ENCODE data around the gene EPSTI1. TPM values are rescaled to one million over a fixed set of nuclear protein-coding genes. Genes with fewer than 3 reads are reported as not detected.

EPSTI1 gene
- polyA plus RNA-seq, 1 donor, result 85.1 TPM

DNA sequence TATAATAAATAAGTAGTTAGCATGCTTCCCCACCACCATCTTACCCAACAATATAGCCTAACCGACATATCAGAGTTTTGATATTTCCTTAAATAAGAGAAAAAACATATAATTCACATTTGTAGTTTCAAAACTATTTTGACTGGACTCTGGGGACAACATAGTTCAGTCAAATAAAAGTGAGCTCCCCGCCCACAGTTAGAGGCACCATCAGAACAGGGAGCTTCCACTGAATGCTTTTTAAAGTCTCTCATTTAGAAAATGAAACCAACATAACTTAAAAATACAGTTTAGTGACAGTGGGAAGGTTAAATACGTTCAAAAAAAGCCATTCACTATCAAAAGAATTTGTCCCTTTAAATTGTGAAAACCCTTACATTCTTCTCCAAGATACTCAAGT is 92.8 kb downstream of the EPSTI1 start:
- no peak overlapping the region for H3K27ac ChIP-seq (ENCODE audit: low read length)
- peaks cover 30% of the 10 kb centered on the region for H3K36me3 ChIP-seq (ENCODE audit: control insufficient read depth, insufficient read depth, low read length)
- H3K9me3 ChIP-seq (ENCODE audit: control insufficient read depth, low read depth, low read length), result no peaks in the 10 kb centered on the region
- 100% methylated on average over 1 of the region's 3 CpGs for WGBS (ENCODE audit: insufficient coverage, low lambda C conversion rate)
- no peak overlapping the region for H3K4me3 ChIP-seq (ENCODE audit: low read length)
- no peak for DNase-seq
- no peaks in the 10 kb centered on the region for H3K27me3 ChIP-seq (ENCODE audit: control insufficient read depth, insufficient read depth, low read length)
- H3K4me1 ChIP-seq (ENCODE audit: control insufficient read depth, insufficient read depth, low read length), result no peaks in the 10 kb centered on the region

DNA sequence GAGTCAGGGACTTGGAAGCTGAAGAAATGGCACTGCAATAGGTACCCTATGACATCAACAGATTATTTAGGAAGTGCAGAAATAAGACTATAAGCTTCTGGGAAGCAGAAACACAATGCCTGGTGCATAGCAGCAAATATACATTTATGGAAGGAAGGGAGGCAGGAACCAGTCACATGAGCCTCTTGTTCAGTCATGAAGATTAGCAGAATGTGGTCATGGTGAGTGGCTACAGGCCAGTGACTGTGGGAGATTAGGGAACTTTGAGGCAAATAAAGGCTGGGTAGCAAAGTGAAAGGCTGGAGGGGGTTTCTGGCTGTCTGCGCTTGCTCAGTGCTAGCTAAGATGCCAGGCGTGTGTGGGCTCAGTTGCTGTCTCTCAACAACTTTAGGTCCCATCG is 96.3 kb downstream of the EPSTI1 start:
- WGBS (ENCODE audit: insufficient coverage, low lambda C conversion rate), result no CpG with 5 or more reads among the region's 3 CpGs

GRCh38 chr13:42894765-42895243 is 97.2 kb downstream of the EPSTI1 start:
- no CpG with 5 or more reads among the region's 4 CpGs for WGBS (ENCODE audit: insufficient coverage, low lambda C conversion rate)
- H3K4me1 ChIP-seq (ENCODE audit: control insufficient read depth, insufficient read depth, low read length), result no peaks in the 10 kb centered on the region
- H3K36me3 ChIP-seq (ENCODE audit: control insufficient read depth, insufficient read depth, low read length), result peaks cover 41% of the 10 kb centered on the region
- no peak overlapping the region for H3K27ac ChIP-seq (ENCODE audit: low read length)
- no peaks in the 10 kb centered on the region for H3K9me3 ChIP-seq (ENCODE audit: control insufficient read depth, low read depth, low read length)
- DNase-seq, result peak in 1 of 2 donors; percentile 22
- H3K27me3 ChIP-seq (ENCODE audit: control insufficient read depth, insufficient read depth, low read length), result no peaks in the 10 kb centered on the region
- H3K4me3 ChIP-seq (ENCODE audit: low read length), result no peak overlapping the region

More for the DNA sequence above, 96.3 kb downstream of the EPSTI1 start:
- Histone ChIP-seq H3K4me3 (ENCODE audit: low read length) (no peak overlapping the region), H3K36me3 (ENCODE audit: control insufficient read depth, insufficient read depth, low read length) (peaks cover 39% of the 10 kb centered on the region), H3K4me1 (ENCODE audit: control insufficient read depth, insufficient read depth, low read length) (no peaks in the 10 kb centered on the region), H3K27ac (ENCODE audit: low read length) (no peak overlapping the region), H3K9me3 (ENCODE audit: control insufficient read depth, low read depth, low read length) (no peaks in the 10 kb centered on the region), H3K27me3 (ENCODE audit: control insufficient read depth, insufficient read depth, low read length) (no peaks in the 10 kb centered on the region)
- no peak for DNase-seq

- no CpG with 5 or more reads among the region's 1 CpG for WGBS (ENCODE audit: insufficient coverage, low lambda C conversion rate)
- no peaks in the 10 kb centered on the region for H3K4me1 ChIP-seq (ENCODE audit: control insufficient read depth, insufficient read depth, low read length)
- peak in 1 of 2 donors; percentile 20 for DNase-seq
- no peak overlapping the region for H3K27ac ChIP-seq (ENCODE audit: low read length)
- H3K4me3 ChIP-seq (ENCODE audit: low read length), result no peak overlapping the region
- H3K9me3 ChIP-seq (ENCODE audit: control insufficient read depth, low read depth, low read length), result no peaks in the 10 kb centered on the region
- H3K36me3 ChIP-seq (ENCODE audit: control insufficient read depth, insufficient read depth, low read length), result peaks cover 50% of the 10 kb centered on the region
- H3K27me3 ChIP-seq (ENCODE audit: control insufficient read depth, insufficient read depth, low read length), result no peaks in the 10 kb centered on the region
Observed at GRCh38 chr13:42893214-42893671, 98.8 kb downstream of the EPSTI1 start.

GRCh38 chr13:42892760-42893159 is 99.3 kb downstream of the EPSTI1 start:
- no peak overlapping the region for H3K4me3 ChIP-seq (ENCODE audit: low read length)
- peaks cover 51% of the 10 kb centered on the region for H3K36me3 ChIP-seq (ENCODE audit: control insufficient read depth, insufficient read depth, low read length)
- no peak for DNase-seq
- no peaks in the 10 kb centered on the region for H3K9me3 ChIP-seq (ENCODE audit: control insufficient read depth, low read depth, low read length)
- 93% methylated on average over 3 of the region's 3 CpGs for WGBS (ENCODE audit: insufficient coverage, low lambda C conversion rate)
- no peaks in the 10 kb centered on the region for H3K4me1 ChIP-seq (ENCODE audit: control insufficient read depth, insufficient read depth, low read length)
- H3K27ac ChIP-seq (ENCODE audit: low read length), result no peak overlapping the region
- no peaks in the 10 kb centered on the region for H3K27me3 ChIP-seq (ENCODE audit: control insufficient read depth, insufficient read depth, low read length)

DNA sequence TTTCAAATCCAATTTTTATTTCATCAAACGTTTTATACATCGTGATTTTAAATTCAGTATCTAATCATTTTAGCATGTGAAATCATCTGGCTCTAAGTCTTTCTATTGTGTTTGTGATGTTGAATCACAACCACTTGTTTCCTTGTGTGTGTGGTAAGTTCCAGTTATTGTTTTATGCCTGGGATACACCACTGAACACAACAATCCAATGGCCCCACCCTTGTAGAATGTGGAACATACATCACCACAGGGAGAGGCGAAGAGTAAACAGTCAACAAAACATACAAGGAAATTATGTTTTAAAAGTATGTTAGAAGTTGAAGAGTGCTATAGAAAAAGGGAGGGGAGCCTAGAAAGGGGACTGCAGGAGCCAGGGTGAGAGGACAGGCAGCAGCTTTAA is 100.5 kb downstream of the EPSTI1 start:
- no peaks in the 10 kb centered on the region for H3K27me3 ChIP-seq (ENCODE audit: control insufficient read depth, insufficient read depth, low read length)
- no peak overlapping the region for H3K27ac ChIP-seq (ENCODE audit: low read length)
- H3K4me1 ChIP-seq (ENCODE audit: control insufficient read depth, insufficient read depth, low read length), result no peaks in the 10 kb centered on the region
- no peak overlapping the region for H3K4me3 ChIP-seq (ENCODE audit: low read length)
- H3K9me3 ChIP-seq (ENCODE audit: control insufficient read depth, low read depth, low read length), result no peaks in the 10 kb centered on the region
- peaks cover 50% of the 10 kb centered on the region for H3K36me3 ChIP-seq (ENCODE audit: control insufficient read depth, insufficient read depth, low read length)
- WGBS (ENCODE audit: insufficient coverage, low lambda C conversion rate), result 96% methylated on average over 3 of the region's 3 CpGs
- DNase-seq, result no peak

DNA sequence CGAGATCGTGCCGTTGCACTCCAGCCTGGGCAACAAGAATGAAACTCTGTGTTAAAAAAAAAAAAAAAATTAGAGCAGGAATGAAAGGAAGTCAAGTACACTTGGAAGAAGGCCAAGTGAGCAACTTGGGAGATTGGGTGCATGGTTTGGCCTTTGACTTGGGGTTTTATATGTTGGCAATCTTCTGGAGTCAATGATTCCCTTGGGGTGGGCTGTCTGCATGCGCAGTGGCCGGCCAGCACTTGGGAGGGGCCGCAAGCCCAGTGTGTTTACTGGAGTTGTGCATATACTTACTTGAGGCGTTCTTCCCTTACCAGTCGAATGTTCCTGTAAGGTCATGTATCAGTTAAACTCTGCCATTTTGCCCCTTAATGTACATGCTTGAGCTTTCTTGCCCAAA is 106.7 kb downstream of the EPSTI1 start:
- no peak for DNase-seq
- H3K4me3 ChIP-seq (ENCODE audit: low read length), result no peak overlapping the region
- no peaks in the 10 kb centered on the region for H3K27me3 ChIP-seq (ENCODE audit: control insufficient read depth, insufficient read depth, low read length)
- H3K36me3 ChIP-seq (ENCODE audit: control insufficient read depth, insufficient read depth, low read length), result peaks cover 24% of the 10 kb centered on the region
- no peaks in the 10 kb centered on the region for H3K4me1 ChIP-seq (ENCODE audit: control insufficient read depth, insufficient read depth, low read length)
- no CpG with 5 or more reads among the region's 8 CpGs for whole genome bisulfite sequencing (ENCODE audit: insufficient coverage, low lambda C conversion rate)
- no peaks in the 10 kb centered on the region for H3K9me3 ChIP-seq (ENCODE audit: control insufficient read depth, low read depth, low read length)
- no peak overlapping the region for H3K27ac ChIP-seq (ENCODE audit: low read length)

- no peak overlapping the region for H3K4me3 ChIP-seq (ENCODE audit: low read length)
- DNase-seq, result peak in 1 of 2 donors; percentile 46
- no peak overlapping the region for H3K27ac ChIP-seq (ENCODE audit: low read length)
- H3K36me3 ChIP-seq (ENCODE audit: control insufficient read depth, insufficient read depth, low read length), result peaks cover 19% of the 10 kb centered on the region
- WGBS (ENCODE audit: insufficient coverage, low lambda C conversion rate), result 88% methylated on average over 1 of the region's 6 CpGs
- H3K4me1 ChIP-seq (ENCODE audit: control insufficient read depth, insufficient read depth, low read length), result no peaks in the 10 kb centered on the region
- H3K27me3 ChIP-seq (ENCODE audit: control insufficient read depth, insufficient read depth, low read length), result no peaks in the 10 kb centered on the region
- no peaks in the 10 kb centered on the region for H3K9me3 ChIP-seq (ENCODE audit: control insufficient read depth, low read depth, low read length)
Observed at GRCh38 chr13:42883771-42884467, 108.1 kb downstream of the EPSTI1 start.

DNA sequence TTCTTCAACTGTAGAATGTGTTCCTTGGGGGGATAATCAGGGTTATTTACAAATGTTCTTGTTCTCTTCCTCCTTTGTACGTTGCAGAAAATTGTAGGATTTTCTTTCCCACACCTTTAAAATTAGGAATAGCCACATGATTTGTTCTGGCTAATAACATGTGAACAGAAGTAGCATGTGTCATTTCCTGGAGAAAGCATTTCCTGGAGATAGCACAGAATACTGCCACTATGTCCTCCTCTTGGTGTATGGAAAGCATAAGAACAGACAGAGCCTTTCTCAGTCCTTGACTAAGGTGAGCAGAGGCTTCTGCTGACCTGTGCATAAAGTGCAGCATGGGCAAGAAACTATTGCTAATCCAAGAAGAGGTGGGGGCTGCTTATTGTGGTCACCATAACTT is 108.9 kb downstream of the EPSTI1 start:
- H3K27me3 ChIP-seq (ENCODE audit: control insufficient read depth, insufficient read depth, low read length), result no peaks in the 10 kb centered on the region
- H3K4me3 ChIP-seq (ENCODE audit: low read length), result no peak overlapping the region
- no CpG with 5 or more reads among the region's 1 CpG for WGBS (ENCODE audit: insufficient coverage, low lambda C conversion rate)
- H3K9me3 ChIP-seq (ENCODE audit: control insufficient read depth, low read depth, low read length), result no peaks in the 10 kb centered on the region
- no peaks in the 10 kb centered on the region for H3K4me1 ChIP-seq (ENCODE audit: control insufficient read depth, insufficient read depth, low read length)
- no peak for DNase-seq
- peaks cover 12% of the 10 kb centered on the region for H3K36me3 ChIP-seq (ENCODE audit: control insufficient read depth, insufficient read depth, low read length)
- H3K27ac ChIP-seq (ENCODE audit: low read length), result no peak overlapping the region

GRCh38 chr13:42880056-42880605 is 111.9 kb downstream of the EPSTI1 start:
- Histone ChIP-seq H3K4me3 (ENCODE audit: low read length) (no peak overlapping the region), H3K36me3 (ENCODE audit: control insufficient read depth, insufficient read depth, low read length) (no peaks in the 10 kb centered on the region), H3K27me3 (ENCODE audit: control insufficient read depth, insufficient read depth, low read length) (no peaks in the 10 kb centered on the region), H3K27ac (ENCODE audit: low read length) (no peak overlapping the region), H3K4me1 (ENCODE audit: control insufficient read depth, insufficient read depth, low read length) (no peaks in the 10 kb centered on the region), H3K9me3 (ENCODE audit: control insufficient read depth, low read depth, low read length) (no peaks in the 10 kb centered on the region)
- DNase-seq, result no peak
- 75% methylated on average over 1 of the region's 8 CpGs for WGBS (ENCODE audit: insufficient coverage, low lambda C conversion rate)

DNA sequence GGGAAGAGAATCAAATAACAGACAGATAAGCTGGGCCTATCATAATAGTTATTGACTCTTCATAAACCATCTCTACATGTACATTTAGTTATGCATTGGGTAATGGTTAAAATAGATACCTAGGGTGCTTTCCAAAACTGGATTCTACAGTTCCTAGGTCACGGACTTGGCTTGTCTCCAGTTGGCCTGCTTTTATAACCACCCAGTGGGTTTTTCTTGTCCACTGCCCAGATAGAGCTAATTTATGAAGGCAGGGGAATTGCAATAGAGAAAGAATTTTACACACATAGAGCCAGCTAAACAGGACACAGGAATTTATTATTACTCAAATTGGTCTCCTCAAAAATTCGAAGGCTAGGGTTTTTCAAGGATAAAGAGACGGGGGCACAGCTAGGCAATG is 113.3 kb downstream of the EPSTI1 start:
- H3K27me3 ChIP-seq (ENCODE audit: control insufficient read depth, insufficient read depth, low read length), result no peaks in the 10 kb centered on the region
- no peaks in the 10 kb centered on the region for H3K9me3 ChIP-seq (ENCODE audit: control insufficient read depth, low read depth, low read length)
- no peaks in the 10 kb centered on the region for H3K4me1 ChIP-seq (ENCODE audit: control insufficient read depth, insufficient read depth, low read length)
- no peaks in the 10 kb centered on the region for H3K36me3 ChIP-seq (ENCODE audit: control insufficient read depth, insufficient read depth, low read length)
- H3K4me3 ChIP-seq (ENCODE audit: low read length), result no peak overlapping the region
- DNase-seq, result no peak
- 92% methylated on average over 2 of the region's 3 CpGs for WGBS (ENCODE audit: insufficient coverage, low lambda C conversion rate)
- H3K27ac ChIP-seq (ENCODE audit: low read length), result no peak overlapping the region
